GM12878 (cell line): Measurements from ENCODE around the gene RAD17.

ENCODE experiments used
- NR2C2 ChIP-seq: IDR thresholded peaks from 2 replicates; pipeline ENCODE4 v1.6.1; 2011; ENCODE audit warnings: borderline replicate concordance, low read depth; ENCODE audit not compliant: control insufficient read depth, insufficient read length
- POLR2A ChIP-seq: IDR thresholded peaks from 2 replicates; pipeline ENCODE4 v1.6.1; 2011; ENCODE audit warnings: low read depth, mild to moderate bottlenecking, low read length
- ZNF24 ChIP-seq: fragments of 450-650 bp; IDR thresholded peaks from 2 replicates; pipeline ENCODE4 v1.6.1; 2017; ENCODE audit warnings: antibody characterized with exemption, mild to moderate bottlenecking

GRCh38 chr5:69404659-69405330, 35.2 kb downstream of the RAD17 start:
- TF ChIP-seq NR2C2 (no peak), POLR2A (no peak), ZNF24 (no peak)
